K562 (cell line): Measurements from ENCODE around the gene ALG14. TPM values are rescaled to one million over a fixed set of nuclear protein-coding genes. Genes with fewer than 3 reads are reported as not detected.

Experiments used
- ATAC-seq: fragments of 200-7000 bp; cut with Tn5 transposase; 3 replicates; pipeline ENCODE4 v1.9.1; 2020; ENCODE audit warnings: moderate library complexity
- BruUV-seq: library from RNA; stranded (reverse); fragments of 400-500 nt; replicated peaks from 2 replicates; lab custom pipeline; 2021; lab: Mats Ljungman, UMichigan
- CTCF ChIA-PET: fragments of 300-600 bp; formaldehyde crosslinking; extraction: SDS; loops from one replicate; lab custom pipeline; 2021; ENCODE audit warnings: low intra/inter-chr PET ratio; lab: Yijun Ruan, JAX
- POLR2A ChIA-PET: fragments of 300-600, 350-650 bp; sonication (Branson Sonifier 250); formaldehyde crosslinking; extraction: SDS; loops from one replicate; lab custom pipeline; 2021; ENCODE audit warnings: antibody characterized with exemption, inconsistent platforms; lab: Yijun Ruan, JAX
- DNase-seq, 4 experiments: peaks; one replicate each; pipeline versions ENCODE4 v3.0.0 to v3.0.0-alpha.2; 2011 to 2018; ENCODE audit warnings: low spot score in 3 of 4, mixed read lengths in 3 of 4; ENCODE audit errors: extremely low read depth in 1 of 4
- FAIRE-seq: peaks from 2 replicates; lab custom pipeline; 2011; peaks lifted over from hg19 to GRCh38; lab: Jason Lieb, UNC
- H2AFZ ChIP-seq: 2 replicates; pipeline ENCODE4 v1.6.0; 2011; ENCODE audit warnings: low read depth, low read length, control low read depth, inconsistent platforms
- H3K27ac ChIP-seq: fragments of 200-600 bp; 3 replicates; pipeline ENCODE4 v1.8.0; 2011; ENCODE audit warnings: low read depth, mild to moderate bottlenecking, control low read depth, inconsistent platforms, low read length, moderate library complexity, mixed read lengths; ENCODE audit errors: extremely low read depth
- H3K27me3 ChIP-seq, 2 experiments: fragments of 300-600 bp in 1 of 2; 2 replicates in 1 of 2; 3 replicates in 1 of 2; pipeline versions ENCODE4 v1.6.0 to v1.8.0; 2011; ENCODE audit warnings: inconsistent platforms in 2 of 2, low read length in 2 of 2, mild to moderate bottlenecking in 1 of 2, mixed read lengths in 1 of 2, moderate library complexity in 1 of 2; ENCODE audit not compliant: control insufficient read depth in 2 of 2, insufficient read depth in 2 of 2
- H3K36me3 ChIP-seq: fragments of 300-600 bp; 3 replicates; pipeline ENCODE4 v1.8.0; 2011; ENCODE audit warnings: mild to moderate bottlenecking, low read length, inconsistent platforms; ENCODE audit not compliant: control insufficient read depth, insufficient read depth
- H3K4me1 ChIP-seq, 2 experiments: fragments of 200-600 bp in 1 of 2; replicated peaks in 1 of 2; 2 replicates in 1 of 2; 3 replicates in 1 of 2; pipeline versions ENCODE4 v1.5.1 to v1.8.0; 2011; ENCODE audit warnings: inconsistent platforms in 2 of 2, low read length in 2 of 2, mild to moderate bottlenecking in 1 of 2, mixed read lengths in 1 of 2, moderate library complexity in 1 of 2; ENCODE audit not compliant: control insufficient read depth in 2 of 2, insufficient read depth in 2 of 2
- H3K4me2 ChIP-seq: 2 replicates; pipeline ENCODE4 v1.6.1; 2011; ENCODE audit warnings: low read length, control low read depth, inconsistent platforms, mixed read lengths; ENCODE audit not compliant: insufficient read depth
- H3K4me3 ChIP-seq: fragments of 200-600 bp; sonication (generic), shearing (Covaris generic); 2 replicates; pipeline ENCODE4 v1.5.1; 2016; ENCODE audit warnings: control low read depth, inconsistent platforms
- H3K79me2 ChIP-seq: fragments of 200-600 bp; 3 replicates; pipeline ENCODE4 v1.8.0; 2011; ENCODE audit warnings: low read length, inconsistent platforms; ENCODE audit not compliant: control insufficient read depth, insufficient read depth
- H3K9ac ChIP-seq, 2 experiments: 2 replicates each; pipeline versions ENCODE4 v1.6.0 to v1.6.1; 2011; ENCODE audit warnings: low read depth in 2 of 2, low read length in 2 of 2, control low read depth in 1 of 2, inconsistent platforms in 1 of 2, mild to moderate bottlenecking in 1 of 2, mixed read lengths in 1 of 2; ENCODE audit not compliant: insufficient read depth in 1 of 2
- H3K9me1 ChIP-seq: one replicate; pipeline ENCODE4 v1.6.0; 2011; ENCODE audit warnings: inconsistent platforms, mild to moderate bottlenecking, low read length, moderate library complexity; ENCODE audit not compliant: control insufficient read depth, insufficient read depth
- H3K9me3 ChIP-seq: replicated peaks from 2 replicates; pipeline ENCODE4 v1.5.1; 2011; ENCODE audit warnings: low read depth, low read length, inconsistent platforms; ENCODE audit not compliant: control insufficient read depth, insufficient read depth
- H4K20me1 ChIP-seq: replicated peaks from 2 replicates; pipeline ENCODE4 v1.6.1; 2011; ENCODE audit warnings: low read length, inconsistent platforms, mixed read lengths; ENCODE audit not compliant: control insufficient read depth, insufficient read depth
- CHD7 ChIP-seq: fragments of 200-600 bp; sonication (generic); IDR thresholded peaks from one replicate; pipeline ENCODE4 v1.6.1; 2012; ENCODE audit warnings: mild to moderate bottlenecking, low read depth, low read length, inconsistent platforms
- COPS2 ChIP-seq: fragments of 450-650 bp; conservative IDR thresholded peaks from 2 replicates; pipeline ENCODE4 v1.6.1; 2016; ENCODE audit warnings: mild to moderate bottlenecking, moderate library complexity
- EGR1 ChIP-seq: fragments of 450-650 bp; conservative IDR thresholded peaks from 2 replicates; pipeline ENCODE4 v1.6.1; 2017; ENCODE audit warnings: mild to moderate bottlenecking
- PREB ChIP-seq: sonication (generic); formaldehyde crosslinking; IDR thresholded peaks from 2 replicates; pipeline ENCODE4 v1.8.1; 2023; ENCODE audit warnings: mild to moderate bottlenecking, missing genetic modification reagents
- PTTG1 ChIP-seq: fragments of 450-650 bp; IDR thresholded peaks from 2 replicates; pipeline ENCODE4 v1.6.1; 2016; ENCODE audit warnings: low read depth, mild to moderate bottlenecking, missing genetic modification characterization, missing compliant biosample characterization
- TRIM24 ChIP-seq, 2 experiments: fragments of 450-650 bp; IDR thresholded peaks; 2 replicates each; pipeline ENCODE4 v1.6.1; 2016
- USF2 ChIP-seq: sonication (generic); formaldehyde crosslinking; IDR thresholded peaks from 2 replicates; pipeline ENCODE4 v1.5.0; 2020; ENCODE audit warnings: missing genetic modification reagents
- ZNF707 ChIP-seq: fragments of 250-450 bp; sonication (Bioruptor Pico); conservative IDR thresholded peaks from 2 replicates; pipeline ENCODE4 v1.8.0; 2022; ENCODE audit warnings: inconsistent platforms, mild to moderate bottlenecking, moderate library complexity
- ZNF77 ChIP-seq: fragments of 250-450 bp; sonication (Bioruptor Pico); IDR thresholded peaks from 2 replicates; pipeline ENCODE4 v1.5.0; 2020
- WGBS: fragments of 100-300 bp; shearing (Covaris generic); methylation state at CpG from one replicate; pipeline ENCODE4 v1.1.6; 2016; ENCODE audit warnings: low coverage, mixed read lengths; ENCODE audit not compliant: insufficient coverage; ENCODE audit errors: missing lambda C conversion rate; 5-methylcytosine and 5-hydroxymethylcytosine counted together
- in situ Hi-C: fragments of 300-500 bp; cut with MboI; formaldehyde crosslinking; loops from 4 replicates; pipeline ENCODE4 v1.15.0; 2018; ENCODE audit warnings: inconsistent platforms, mixed read lengths
- intact Hi-C: fragments of 100-400 bp; cut with micrococcal nuclease; formaldehyde crosslinking; loops from 2 replicates; pipeline ENCODE4 v1.14.2; 2022
- polyA plus RNA-seq, 8 experiments: library from polyadenylated mRNA; depleted of rRNA in 4 of 8; stranded (reverse) in 5 of 8; unstranded in 3 of 8; fragments of >200 nt; fragmentation: Nextera tagmentation in 2 of 8; fragmentation: Illumina TruSeq in 1 of 8; extraction: Ambion mirVana in 2 of 8; extraction: Trizol in 1 of 8; gene quantifications; 2 replicates each; pipeline versions ENCODE4 v1.2.1 to v1.2.3, GENCODE V29; 2011 to 2014; ENCODE audit warnings: inconsistent platforms in 1 of 8, missing spikeins in 1 of 8
- total RNA-seq, 7 experiments: library from RNA; depleted of rRNA in 6 of 7; stranded (reverse); fragments of >200 nt in 6 of 7; fragmentation: Illumina TruSeq in 2 of 7; extraction: Trizol in 2 of 7; gene quantifications; 2 replicates each; pipeline versions ENCODE4 v1.2.1 to v1.2.3, GENCODE V29; 2011 to 2021; ENCODE audit warnings: low replicate concordance in 1 of 7
- TF ChIP-seq, protein P1 (sequence below): fragments of 250-450 bp; sonication (Bioruptor Pico); IDR thresholded peaks from 2 replicates; pipeline ENCODE4 v1.8.0; 2021; ENCODE audit warnings: moderate library complexity, mild to moderate bottlenecking, inconsistent platforms

The ALG14 gene
- total and polyA plus RNA-seq, 9 of the 15 experiments (the other 6 are each of a cell fraction or from before 2014, with no cell fraction given) = 2.8 to 16.2 (median 4.9) TPM

GRCh38 chr1:95048317-95048716 is 24.4 kb downstream of the ALG14 start:
- no peak overlapping the region for H3K4me2 ChIP-seq
- DNase-seq (no peak), ATAC-seq (no peak), FAIRE-seq (no peak)
- POLR2A ChIA-PET = no interaction called here
- no peak overlapping the region for H3K27ac ChIP-seq
- H3K9ac ChIP-seq = no peak overlapping the region
- WGBS = 24% methylated on average over 3 of the region's 3 CpGs
- H3K79me2 ChIP-seq = no peaks in the 10 kb centered on the region
- H3K36me3 ChIP-seq = no peaks in the 10 kb centered on the region
- H4K20me1 ChIP-seq = no peaks in the 10 kb centered on the region
- H3K4me1 ChIP-seq = 0 out of 5 replicates have a peak, but pooled peaks cover 0 to 4% of the 10 kb centered on the region in 2 experiments
- H3K4me3 ChIP-seq = no peak overlapping the region
- no peaks in the 10 kb centered on the region for H3K9me1 ChIP-seq
- no peak overlapping the region for H2AFZ ChIP-seq
- intact Hi-C loops (loop anchor here (10.0 kb wide), 1 partner anchor 534 kb away; no protein-coding TSS in a partner anchor), in situ Hi-C loops (no loop called here)
- CTCF ChIA-PET = no interaction called here
- no peaks in the 10 kb centered on the region for H3K9me3 ChIP-seq
- H3K27me3 ChIP-seq = no peaks in the 10 kb centered on the region
- BruUV-seq = no TSS peak
- TF ChIP-seq ZNF707 (CRISPR knock-in tag) (no peak), COPS2 (no peak), PREB (no peak), CHD7 (no peak), TRIM24 (IDR thresholded peaks at IDR 0.05) (no peak), PTTG1 (no peak), EGR1 (no peak), USF2 (CRISPR knock-in tag) (no peak), ZNF77 (CRISPR knock-in tag) (no peak)
- TF ChIP-seq, protein P1, sequence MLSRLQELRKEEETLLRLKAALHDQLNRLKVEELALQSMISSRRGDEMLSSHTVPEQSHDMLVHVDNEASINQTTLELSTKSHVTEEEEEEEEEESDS (CRISPR knock-in tag) = no peak
